HG03097 (cell line): ENCODE data around the gene SYT2.
A peak's percentile ranks its signal among the peaks of the same experiment; 100 is the strongest.
"Not testable (repeated sequence)": the region's sequence is repeated elsewhere in the genome, so short reads cannot be mapped to it uniquely, and the experiment has no call there.

Experiments
- ATAC-seq: cut with Tn5 transposase; IDR thresholded peaks from one replicate; pipeline ENCODE4 v1.9.1; 2021; ENCODE audit not compliant: unreplicated experiment, low FRiP score

SYT2 gene

GRCh38 chr1:202627036-202627435 is 83.2 kb downstream of the SYT2 start:
- ATAC-seq, result not testable (repeated sequence)

GRCh38 chr1:202625416-202626360 is 84.6 kb downstream of the SYT2 start:
- no peak for ATAC-seq

GRCh38 chr1:202624781-202625108 is 85.5 kb downstream of the SYT2 start:
- no peak for ATAC-seq

- ATAC-seq, result no peak
Measured at GRCh38 chr1:202624088-202624780, 86.0 kb downstream of the SYT2 start.

GRCh38 chr1:202623476-202623875 is 86.8 kb downstream of the SYT2 start:
- not testable (repeated sequence) for ATAC-seq

- ATAC-seq, result no peak
Measured at GRCh38 chr1:202623075-202623474, 87.2 kb downstream of the SYT2 start.

GRCh38 chr1:202622388-202622787 is 87.9 kb downstream of the SYT2 start:
- no peak for ATAC-seq

GRCh38 chr1:202621446-202621845 is 88.8 kb downstream of the SYT2 start:
- no peak for ATAC-seq

- not testable (repeated sequence) for ATAC-seq
Measured at GRCh38 chr1:202620036-202620435, 90.2 kb downstream of the SYT2 start.

GRCh38 chr1:202619505-202619904 is 90.7 kb downstream of the SYT2 start:
- no peak for ATAC-seq

GRCh38 chr1:202619012-202619411 is 91.2 kb downstream of the SYT2 start:
- ATAC-seq, result not testable (repeated sequence)

GRCh38 chr1:202616355-202616915 is 93.8 kb downstream of the SYT2 start:
- ATAC-seq, result no peak

GRCh38 chr1:202615501-202616354 is 94.5 kb downstream of the SYT2 start:
- peak; percentile 64 for ATAC-seq

GRCh38 chr1:202615208-202615500 is 95.1 kb downstream of the SYT2 start:
- ATAC-seq, result not testable (repeated sequence)

GRCh38 chr1:202614363-202615207 is 95.7 kb downstream of the SYT2 start:
- ATAC-seq, result not testable (repeated sequence)

- ATAC-seq, result no peak
Measured at GRCh38 chr1:202613571-202613970, 96.7 kb downstream of the SYT2 start.

- ATAC-seq, result not testable (repeated sequence)
Measured at GRCh38 chr1:202612036-202612435, 98.2 kb downstream of the SYT2 start.

- no peak for ATAC-seq
Measured at GRCh38 chr1:202605515-202605914, 104.7 kb downstream of the SYT2 start.

- no peak for ATAC-seq
Measured at GRCh38 chr1:202603435-202603834, 106.8 kb downstream of the SYT2 start.
